GM06990 (cell line): ENCODE measurements around the gene RASD1.

Source experiments
- DNase-seq: peaks from one replicate; pipeline ENCODE4 v3.0.0-alpha.2; 2011; ENCODE audit not compliant: insufficient read length; ENCODE audit errors: extremely low read depth
- H3K27me3 ChIP-seq: replicated peaks from 2 replicates; pipeline ENCODE4 v1.6.0; 2011; ENCODE audit warnings: low read length; ENCODE audit not compliant: control insufficient read depth, insufficient read depth
- H3K36me3 ChIP-seq: 2 replicates; pipeline ENCODE4 v1.5.1; 2011; ENCODE audit warnings: low read length; ENCODE audit not compliant: control insufficient read depth, insufficient read depth
- H3K4me3 ChIP-seq: replicated peaks from 2 replicates; pipeline ENCODE4 v1.5.1; 2011; ENCODE audit warnings: low read depth, mild to moderate bottlenecking, control low read depth, low read length
- TF ChIP-seq, protein P1 (sequence below): IDR thresholded peaks from 2 replicates; pipeline ENCODE4 v1.5.1; 2011; ENCODE audit warnings: low read length, control low read depth, mild to moderate bottlenecking, inconsistent platforms; ENCODE audit not compliant: insufficient read depth, poor library complexity, severe bottlenecking

RASD1 gene

DNA sequence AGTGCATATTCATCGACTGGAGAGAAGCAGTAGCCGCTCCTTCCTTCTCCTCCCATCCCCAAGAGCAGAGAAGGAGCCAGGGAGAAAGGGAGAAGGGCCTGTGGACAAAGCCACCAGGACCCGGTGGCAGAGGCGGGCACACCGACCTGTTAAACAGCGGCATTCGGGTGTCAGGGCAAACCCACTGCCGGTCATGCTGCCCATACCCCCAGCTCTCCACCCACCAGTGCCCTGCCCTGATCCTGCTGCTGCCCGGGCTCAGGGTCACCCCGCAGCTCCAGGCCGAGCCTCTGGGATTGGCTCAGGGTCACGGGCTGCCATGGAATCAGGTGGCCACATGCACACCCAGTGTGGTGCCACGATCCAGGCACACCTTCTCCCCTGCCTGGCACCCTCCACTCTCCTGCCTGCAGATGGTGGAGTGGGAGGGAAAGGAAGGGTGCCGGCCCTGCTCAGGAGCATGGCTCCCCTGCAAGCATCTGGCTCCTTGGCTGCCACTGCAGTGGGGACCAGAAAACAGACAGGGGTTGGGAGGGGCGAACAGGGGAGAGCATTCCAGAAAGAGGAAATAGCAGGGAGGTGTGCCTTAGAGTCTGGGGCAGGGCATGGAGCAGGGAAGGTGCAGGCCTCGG is 18.3 kb upstream of the RASD1 start:
- H3K4me3 ChIP-seq: no peak overlapping the region
- TF ChIP-seq, protein P1, sequence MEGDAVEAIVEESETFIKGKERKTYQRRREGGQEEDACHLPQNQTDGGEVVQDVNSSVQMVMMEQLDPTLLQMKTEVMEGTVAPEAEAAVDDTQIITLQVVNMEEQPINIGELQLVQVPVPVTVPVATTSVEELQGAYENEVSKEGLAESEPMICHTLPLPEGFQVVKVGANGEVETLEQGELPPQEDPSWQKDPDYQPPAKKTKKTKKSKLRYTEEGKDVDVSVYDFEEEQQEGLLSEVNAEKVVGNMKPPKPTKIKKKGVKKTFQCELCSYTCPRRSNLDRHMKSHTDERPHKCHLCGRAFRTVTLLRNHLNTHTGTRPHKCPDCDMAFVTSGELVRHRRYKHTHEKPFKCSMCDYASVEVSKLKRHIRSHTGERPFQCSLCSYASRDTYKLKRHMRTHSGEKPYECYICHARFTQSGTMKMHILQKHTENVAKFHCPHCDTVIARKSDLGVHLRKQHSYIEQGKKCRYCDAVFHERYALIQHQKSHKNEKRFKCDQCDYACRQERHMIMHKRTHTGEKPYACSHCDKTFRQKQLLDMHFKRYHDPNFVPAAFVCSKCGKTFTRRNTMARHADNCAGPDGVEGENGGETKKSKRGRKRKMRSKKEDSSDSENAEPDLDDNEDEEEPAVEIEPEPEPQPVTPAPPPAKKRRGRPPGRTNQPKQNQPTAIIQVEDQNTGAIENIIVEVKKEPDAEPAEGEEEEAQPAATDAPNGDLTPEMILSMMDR: no peak
- no peak for DNase-seq
- H3K27me3 ChIP-seq: no peaks in the 10 kb centered on the region
- H3K36me3 ChIP-seq: no peaks in the 10 kb centered on the region

DNA sequence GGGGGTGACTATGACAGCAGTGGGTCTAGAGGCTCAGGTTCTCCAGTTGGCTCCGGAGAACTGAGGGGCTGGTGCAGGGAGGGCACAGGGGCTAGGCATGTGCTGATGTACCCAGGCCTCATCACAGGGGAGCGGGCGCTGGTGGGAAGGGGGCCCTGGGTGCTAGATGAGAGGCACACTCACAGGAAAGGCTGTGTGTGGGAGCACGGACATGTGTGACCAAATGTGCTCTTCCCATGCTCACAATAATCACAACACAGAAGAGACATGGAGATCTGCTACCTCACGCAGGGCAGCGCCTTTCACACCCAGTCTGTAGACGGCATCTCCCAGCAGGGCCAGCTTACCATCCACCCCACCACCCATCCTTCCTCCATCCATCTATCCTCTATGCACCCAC is 17.4 kb upstream of the RASD1 start:
- Histone ChIP-seq H3K36me3 (no peaks in the 10 kb centered on the region), H3K27me3 (no peaks in the 10 kb centered on the region)

DNA sequence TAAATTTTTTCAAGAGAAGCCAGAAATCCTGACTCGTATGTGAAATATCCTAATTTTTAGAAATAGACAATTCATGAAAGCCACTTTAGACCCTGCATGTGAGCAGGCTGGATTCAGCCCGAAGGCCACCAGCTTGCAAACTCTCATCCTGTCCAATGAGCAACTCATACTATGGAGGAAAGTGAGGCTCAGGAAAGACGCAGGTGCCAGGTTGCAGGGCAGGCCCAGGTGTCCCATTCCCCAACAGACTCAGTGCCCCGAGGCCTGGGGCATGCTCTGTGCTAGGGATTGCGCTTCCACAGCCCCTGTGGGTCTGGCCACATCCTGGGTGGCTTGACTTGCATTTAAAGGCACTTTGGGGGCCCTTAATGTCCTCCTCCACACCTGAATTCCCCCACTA is 16.7 kb upstream of the RASD1 start:
- TF ChIP-seq, protein P1: no peak
- Histone ChIP-seq H3K4me3 (no peak overlapping the region), H3K27me3 (no peaks in the 10 kb centered on the region), H3K36me3 (no peaks in the 10 kb centered on the region)
- DNase-seq: no peak

More for the DNA sequence above, 17.4 kb upstream of the RASD1 start:
- DNase-seq: no peak
- TF ChIP-seq, protein P1: no peak
- H3K4me3 ChIP-seq: no peak overlapping the region

DNA sequence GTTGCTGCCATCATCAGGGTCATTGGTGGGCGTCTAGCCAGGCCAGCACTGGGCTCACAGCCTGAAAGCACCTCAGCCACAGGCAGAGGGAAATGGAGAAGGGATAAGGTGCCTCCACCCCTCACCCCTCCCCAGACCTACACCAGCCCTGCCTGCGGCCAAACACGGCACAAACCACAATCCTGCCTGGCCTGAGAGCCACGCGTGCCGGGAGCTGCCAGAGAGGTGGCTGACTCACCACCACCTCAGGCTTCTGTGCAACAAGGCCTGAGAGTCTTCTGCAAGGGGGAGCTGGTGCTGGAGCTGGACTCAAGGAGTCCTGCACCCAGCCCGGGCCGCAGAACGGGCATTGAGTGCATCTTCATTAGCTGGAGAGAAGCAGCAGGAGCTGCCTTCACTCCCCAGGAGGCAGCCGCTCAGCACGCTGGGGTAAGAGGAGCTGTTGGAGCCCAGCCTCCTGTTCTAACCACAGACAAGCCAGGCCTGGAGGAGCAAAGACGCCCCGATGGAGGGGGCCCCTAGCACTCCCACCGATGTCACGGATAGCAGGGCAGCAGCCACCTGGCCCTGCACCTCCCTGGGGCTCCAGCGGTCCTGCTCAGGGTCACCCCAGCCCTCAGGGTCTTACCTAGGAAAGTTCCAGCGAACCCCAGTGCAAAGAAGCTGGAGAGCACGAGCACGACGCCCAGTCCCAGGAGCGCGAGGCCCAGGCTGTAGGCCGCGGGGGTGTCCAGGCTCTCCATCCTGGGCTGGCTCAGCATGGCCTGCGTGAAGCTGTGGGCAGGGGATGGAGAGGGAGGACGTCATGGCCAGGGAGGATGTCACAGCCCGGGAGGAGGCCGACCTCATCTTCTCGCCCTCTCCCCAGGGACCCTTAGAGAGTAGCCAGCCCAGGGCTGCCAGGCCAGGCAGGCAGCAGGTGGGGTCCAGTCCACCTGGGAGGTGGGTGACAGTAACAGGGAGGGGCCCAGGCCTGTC is 16.0 kb upstream of the RASD1 start:
- no peak for DNase-seq
- Histone ChIP-seq H3K27me3 (no peaks in the 10 kb centered on the region), H3K36me3 (no peaks in the 10 kb centered on the region), H3K4me3 (no peak overlapping the region)
- TF ChIP-seq, protein P1: no peak

DNA sequence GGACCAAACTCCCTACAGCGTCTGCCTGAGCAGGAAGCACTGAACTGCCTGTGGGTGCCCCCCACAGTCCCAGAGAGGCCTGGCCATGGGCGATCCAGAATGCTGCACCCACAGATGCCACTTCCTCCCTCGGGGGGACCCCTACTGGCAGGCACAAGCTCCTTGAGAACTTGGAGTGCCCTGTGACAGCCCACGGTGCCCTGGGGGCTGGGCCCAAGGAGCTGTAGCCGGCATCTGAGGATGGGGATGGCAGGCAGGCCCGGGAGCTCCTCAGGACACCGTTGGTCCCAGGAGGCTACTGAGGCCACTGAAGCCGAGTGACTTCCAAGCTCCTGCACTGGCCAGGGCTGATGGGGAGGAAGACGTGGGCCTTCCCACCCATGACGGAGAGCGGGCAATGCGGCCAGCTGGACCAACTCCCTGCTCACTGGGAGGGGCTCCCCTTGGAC is 15.1 kb upstream of the RASD1 start:
- H3K36me3 ChIP-seq: no peaks in the 10 kb centered on the region
- no peak overlapping the region for H3K4me3 ChIP-seq
- no peak for DNase-seq
- TF ChIP-seq, protein P1: no peak
- no peaks in the 10 kb centered on the region for H3K27me3 ChIP-seq
